HUES64 (cell line): ENCODE data around the gene TENM4.

Source experiments
- H3K27ac ChIP-seq: 2 replicates; pipeline ENCODE4 v1.7.0; 2013; ENCODE audit warnings: low read depth, low read length, inconsistent platforms
- H3K27me3 ChIP-seq: 2 replicates; pipeline ENCODE4 v1.6.1; 2013; ENCODE audit warnings: mild to moderate bottlenecking, low read length; ENCODE audit not compliant: insufficient read depth
- H3K36me3 ChIP-seq: 2 replicates; pipeline ENCODE4 v1.6.1; 2013; ENCODE audit warnings: mild to moderate bottlenecking, low read length; ENCODE audit not compliant: insufficient read depth
- H3K4me1 ChIP-seq: 2 replicates; pipeline ENCODE4 v1.6.1; 2013; ENCODE audit warnings: mild to moderate bottlenecking, low read length, moderate library complexity; ENCODE audit not compliant: insufficient read depth
- H3K4me3 ChIP-seq: 2 replicates; pipeline ENCODE4 v1.5.1; 2013; ENCODE audit warnings: mild to moderate bottlenecking, low read length, moderate library complexity
- H3K9ac ChIP-seq: 2 replicates; pipeline ENCODE4 v1.6.1; 2013; ENCODE audit warnings: mild to moderate bottlenecking, low read depth, low read length
- H3K9me3 ChIP-seq: 2 replicates; pipeline ENCODE4 v1.6.1; 2013; ENCODE audit warnings: low read depth, low read length; ENCODE audit not compliant: insufficient read depth
- WGBS: fragments of 150-250, 120-280 bp; methylation state at CpG from one replicate; pipeline ENCODE4 v1.1.7; 2013; ENCODE audit warnings: missing lambda C conversion rate; 5-methylcytosine and 5-hydroxymethylcytosine counted together

The TENM4 gene

GRCh38 chr11:78763664-78764063, 677.2 kb downstream of the TENM4 start:
- Histone ChIP-seq H3K4me1 (no peaks in the 10 kb centered on the region), H3K4me3 (no peak overlapping the region), H3K27me3 (no peaks in the 10 kb centered on the region), H3K9ac (no peak overlapping the region), H3K9me3 (no peaks in the 10 kb centered on the region), H3K36me3 (no peaks in the 10 kb centered on the region), H3K27ac (no peak overlapping the region)
- 92% methylated on average over 4 of the region's 4 CpGs for WGBS

DNA sequence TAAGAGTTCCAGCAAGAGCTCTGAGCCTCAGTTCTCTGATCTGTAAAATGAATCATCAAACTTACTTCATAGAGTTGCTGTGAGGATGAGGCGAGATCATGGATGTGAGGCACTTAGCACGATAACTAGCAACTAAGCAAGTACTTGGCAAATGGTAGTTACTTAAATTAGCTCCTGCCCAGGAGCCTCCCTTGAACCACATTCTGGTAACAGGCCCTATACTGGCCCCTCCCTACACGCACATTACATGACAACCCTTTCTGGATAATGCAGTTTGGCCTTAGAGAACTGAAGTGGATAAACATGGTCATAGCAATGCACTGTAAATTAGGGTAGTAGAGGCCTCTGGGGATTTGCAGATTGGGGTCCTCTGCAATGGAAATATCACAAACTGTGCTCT, 678.7 kb downstream of the TENM4 start:
- no peak overlapping the region for H3K9ac ChIP-seq
- H3K4me1 ChIP-seq = no peaks in the 10 kb centered on the region
- H3K4me3 ChIP-seq = no peak overlapping the region
- 97% methylated on average over 3 of the region's 3 CpGs for WGBS
- H3K9me3 ChIP-seq = no peaks in the 10 kb centered on the region
- no peaks in the 10 kb centered on the region for H3K36me3 ChIP-seq
- H3K27me3 ChIP-seq = no peaks in the 10 kb centered on the region
- H3K27ac ChIP-seq = no peak overlapping the region

GRCh38 chr11:78759071-78759470, 681.8 kb downstream of the TENM4 start:
- no peak overlapping the region for H3K27ac ChIP-seq
- H3K4me1 ChIP-seq = no peaks in the 10 kb centered on the region
- WGBS = 89% methylated on average over 4 of the region's 4 CpGs
- no peaks in the 10 kb centered on the region for H3K36me3 ChIP-seq
- no peak overlapping the region for H3K4me3 ChIP-seq
- no peak overlapping the region for H3K9ac ChIP-seq
- H3K27me3 ChIP-seq = no peaks in the 10 kb centered on the region
- no peaks in the 10 kb centered on the region for H3K9me3 ChIP-seq

DNA sequence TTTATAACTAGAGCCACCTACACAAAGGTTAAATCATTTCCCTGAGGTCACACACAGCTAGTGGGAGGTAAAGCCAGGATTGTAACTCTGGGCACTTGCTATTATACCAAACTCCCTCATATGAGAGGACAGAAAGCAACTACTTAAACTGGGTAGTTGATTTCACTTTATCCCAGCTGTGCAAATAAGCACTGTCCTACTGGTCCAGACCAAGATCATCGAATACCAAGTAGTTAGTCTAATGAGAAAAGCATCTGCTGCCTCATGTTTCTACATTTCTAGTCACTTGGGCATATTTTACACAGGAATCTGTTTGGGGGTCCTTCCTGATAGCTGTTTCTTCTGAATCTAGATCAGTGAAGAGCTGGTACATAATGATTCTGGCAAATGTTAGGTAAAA, 687.5 kb downstream of the TENM4 start:
- Histone ChIP-seq H3K4me1 (no peaks in the 10 kb centered on the region), H3K27me3 (no peaks in the 10 kb centered on the region), H3K36me3 (no peaks in the 10 kb centered on the region), H3K4me3 (no peak overlapping the region), H3K9me3 (no peaks in the 10 kb centered on the region), H3K27ac (no peak overlapping the region), H3K9ac (no peak overlapping the region)
- WGBS = 93% methylated on average over 1 of the region's 1 CpG

DNA sequence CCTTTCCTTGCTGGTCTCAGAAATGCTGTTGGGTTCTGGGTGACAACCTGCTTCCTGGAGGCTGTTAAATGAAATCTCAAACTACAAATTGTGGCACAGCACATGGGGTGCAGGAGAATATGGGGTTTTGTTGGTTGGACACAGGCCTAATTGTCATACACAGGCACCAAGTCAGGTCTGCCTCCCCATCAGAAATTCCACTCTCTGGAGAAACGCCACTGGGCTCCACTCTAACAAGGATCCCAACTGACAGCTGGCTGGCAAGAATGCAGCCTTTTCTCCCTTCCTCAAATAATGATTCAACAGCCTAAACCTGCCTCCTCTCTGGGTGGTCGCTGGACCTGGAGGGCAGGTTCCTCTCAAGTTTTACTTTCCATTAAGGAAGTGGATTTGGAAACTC, 688.3 kb downstream of the TENM4 start:
- Histone ChIP-seq H3K27ac (no peak overlapping the region), H3K36me3 (no peaks in the 10 kb centered on the region), H3K9me3 (no peaks in the 10 kb centered on the region), H3K4me3 (no peak overlapping the region), H3K9ac (no peak overlapping the region), H3K4me1 (no peaks in the 10 kb centered on the region), H3K27me3 (no peaks in the 10 kb centered on the region)
- 78% methylated on average over 2 of the region's 2 CpGs for WGBS

GRCh38 chr11:78748918-78749690, 691.7 kb downstream of the TENM4 start:
- WGBS = 92% methylated on average over 4 of the region's 7 CpGs
- Histone ChIP-seq H3K36me3 (no peaks in the 10 kb centered on the region), H3K27me3 (no peaks in the 10 kb centered on the region), H3K9ac (no peak overlapping the region), H3K4me3 (no peak overlapping the region), H3K9me3 (no peaks in the 10 kb centered on the region), H3K4me1 (no peaks in the 10 kb centered on the region), H3K27ac (no peak overlapping the region)

DNA sequence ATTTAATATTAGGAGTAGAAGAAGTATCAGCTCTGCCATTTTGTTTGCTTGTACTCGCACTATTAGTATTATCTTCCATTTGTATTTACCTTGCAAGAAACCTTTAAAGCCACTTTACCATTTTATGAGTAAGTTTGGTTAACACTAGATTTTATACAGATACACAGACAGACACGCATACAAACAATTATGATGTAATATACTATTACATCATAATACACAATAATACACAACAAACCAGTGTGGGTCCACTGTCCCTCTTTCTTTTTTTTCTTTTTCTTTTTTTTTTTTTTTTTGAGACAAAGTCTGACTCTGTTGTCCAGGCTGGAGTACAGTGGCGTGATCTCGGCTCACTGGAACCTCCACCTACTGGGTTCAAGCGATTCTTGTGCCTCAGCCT, 695.9 kb downstream of the TENM4 start:
- Histone ChIP-seq H3K27ac (no peak overlapping the region), H3K9ac (no peak overlapping the region), H3K27me3 (no peaks in the 10 kb centered on the region), H3K36me3 (no peaks in the 10 kb centered on the region), H3K9me3 (no peaks in the 10 kb centered on the region), H3K4me1 (no peaks in the 10 kb centered on the region), H3K4me3 (no peak overlapping the region)
- WGBS = 98% methylated on average over 4 of the region's 5 CpGs

GRCh38 chr11:78744202-78744601, 696.6 kb downstream of the TENM4 start:
- H3K4me3 ChIP-seq = no peak overlapping the region
- 92% methylated on average over 6 of the region's 6 CpGs for WGBS
- no peak overlapping the region for H3K9ac ChIP-seq
- no peaks in the 10 kb centered on the region for H3K27me3 ChIP-seq
- H3K9me3 ChIP-seq = no peaks in the 10 kb centered on the region
- no peak overlapping the region for H3K27ac ChIP-seq
- H3K4me1 ChIP-seq = no peaks in the 10 kb centered on the region
- H3K36me3 ChIP-seq = no peaks in the 10 kb centered on the region

DNA sequence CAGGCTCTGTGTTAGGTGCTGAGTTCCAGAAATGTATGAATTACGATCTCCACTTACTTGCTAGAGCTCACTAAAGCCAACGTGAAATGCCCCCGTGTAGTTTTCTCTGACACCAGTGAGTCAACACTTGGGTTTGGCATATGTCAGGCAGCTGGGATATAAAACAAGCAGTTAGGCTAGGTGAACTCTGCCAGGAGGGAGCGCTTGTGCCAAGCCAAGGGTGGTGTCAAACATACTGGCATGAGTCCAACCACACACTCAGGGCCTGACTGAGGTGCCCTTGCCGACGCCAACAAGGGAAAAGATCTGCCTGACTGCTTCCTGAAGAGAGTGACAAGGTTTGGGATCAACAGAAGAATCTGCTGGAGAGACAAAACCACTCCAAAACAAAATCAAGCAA, 698.4 kb downstream of the TENM4 start:
- Histone ChIP-seq H3K4me3 (no peak overlapping the region), H3K27me3 (no peaks in the 10 kb centered on the region), H3K9ac (no peak overlapping the region), H3K27ac (no peak overlapping the region), H3K36me3 (no peaks in the 10 kb centered on the region), H3K4me1 (no peaks in the 10 kb centered on the region), H3K9me3 (no peaks in the 10 kb centered on the region)
- 93% methylated on average over 6 of the region's 6 CpGs for WGBS

GRCh38 chr11:78741741-78742140, 699.1 kb downstream of the TENM4 start:
- 94% methylated on average over 6 of the region's 7 CpGs for WGBS

DNA sequence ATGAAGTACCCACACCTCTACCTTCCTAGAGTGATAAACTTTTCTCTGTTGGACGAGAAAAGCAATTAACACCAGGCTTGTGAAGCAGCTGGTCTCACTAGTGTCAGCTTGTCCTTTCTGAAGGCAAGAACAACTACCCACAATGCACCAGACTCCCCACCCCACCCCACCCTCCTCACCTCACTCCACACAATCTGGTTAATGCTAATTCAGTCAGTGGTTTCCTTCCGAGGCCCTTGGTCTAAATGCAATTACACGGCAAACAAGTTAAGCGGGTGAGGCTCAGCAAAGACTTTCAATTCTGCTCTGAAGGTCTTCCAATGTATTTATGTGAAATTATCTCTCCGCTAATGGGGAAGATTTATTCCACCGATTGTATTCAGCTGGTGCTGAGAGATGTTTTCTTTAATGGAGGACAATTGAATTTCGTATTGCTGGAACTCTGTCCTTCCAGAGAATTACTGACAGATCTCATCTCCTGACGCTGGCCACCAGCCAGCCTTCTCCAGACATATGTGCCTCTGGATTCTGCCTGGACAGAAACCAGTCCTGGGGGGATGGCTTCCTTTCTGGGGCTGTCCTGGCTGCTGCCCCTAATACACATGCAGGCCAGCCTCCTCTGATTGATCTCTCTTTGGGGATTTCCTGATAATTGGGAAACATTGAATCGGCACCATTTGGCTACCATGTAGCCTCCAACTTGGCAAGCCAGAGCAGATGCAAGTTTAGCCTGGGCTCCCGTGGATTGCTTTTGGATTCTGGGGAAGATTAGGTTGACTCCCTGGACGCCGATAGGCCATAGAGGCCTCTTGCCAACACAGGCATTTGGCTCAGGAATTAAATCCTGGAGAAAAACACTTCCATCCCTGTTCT, 700.4 kb downstream of the TENM4 start:
- Histone ChIP-seq H3K4me1 (no peaks in the 10 kb centered on the region), H3K27ac (no peak overlapping the region), H3K4me3 (no peak overlapping the region), H3K9ac (no peak overlapping the region), H3K27me3 (no peaks in the 10 kb centered on the region), H3K36me3 (no peaks in the 10 kb centered on the region), H3K9me3 (no peaks in the 10 kb centered on the region)
- WGBS = 93% methylated on average over 12 of the region's 12 CpGs

More at GRCh38 chr11:78741741-78742140, 699.1 kb downstream of the TENM4 start:
- Histone ChIP-seq H3K4me3 (no peak overlapping the region), H3K27ac (no peak overlapping the region), H3K36me3 (no peaks in the 10 kb centered on the region), H3K27me3 (no peaks in the 10 kb centered on the region), H3K9me3 (no peaks in the 10 kb centered on the region), H3K9ac (no peak overlapping the region), H3K4me1 (no peaks in the 10 kb centered on the region)
